CD14-positive monocyte (primary cell): Measurements from ENCODE around the gene SLC23A1. TPM values are rescaled to one million over a fixed set of nuclear protein-coding genes. Genes with fewer than 3 reads are reported as not detected.

Source experiments
- DNase-seq, 3 donors: peaks; one replicate each; pipeline ENCODE4 v3.0.0-alpha.2; 2011 to 2022
- H2AFZ ChIP-seq: 2 replicates; pipeline ENCODE4 v1.6.0; 2012; ENCODE audit warnings: mild to moderate bottlenecking, low read depth, low read length, inconsistent platforms; ENCODE audit not compliant: insufficient read depth, poor library complexity, severe bottlenecking
- H3K27ac ChIP-seq, 2 donors: 1 replicate in 1 of 2; 2 replicates in 1 of 2; pipeline ENCODE4 v1.5.1; 2012 to 2013; ENCODE audit warnings: low read length in 2 of 2, control low read depth in 1 of 2, inconsistent platforms in 1 of 2, low read depth in 1 of 2, mild to moderate bottlenecking in 1 of 2
- H3K27me3 ChIP-seq, 2 donors: one replicate each; pipeline versions ENCODE4 v1.6.0 to v1.6.1; 2011 to 2013; ENCODE audit warnings: low read length in 2 of 2; ENCODE audit not compliant: control insufficient read depth in 2 of 2, insufficient read depth in 2 of 2
- H3K36me3 ChIP-seq, 2 donors: replicated peaks in 1 of 2; 1 replicate in 1 of 2; 2 replicates in 1 of 2; pipeline versions ENCODE4 v1.5.1 to v1.6.1; 2012 to 2013; ENCODE audit warnings: low read length in 2 of 2, control low read depth in 1 of 2, inconsistent platforms in 1 of 2, mild to moderate bottlenecking in 1 of 2; ENCODE audit not compliant: insufficient read depth in 2 of 2, control insufficient read depth in 1 of 2
- H3K4me1 ChIP-seq, 2 donors: 1 replicate in 1 of 2; 2 replicates in 1 of 2; pipeline versions ENCODE4 v1.5.1 to v1.6.1; 2012 to 2013; ENCODE audit warnings: low read length in 2 of 2, control low read depth in 1 of 2, inconsistent platforms in 1 of 2, mild to moderate bottlenecking in 1 of 2, moderate library complexity in 1 of 2; ENCODE audit not compliant: insufficient read depth in 2 of 2, control insufficient read depth in 1 of 2
- H3K4me2 ChIP-seq: replicated peaks from 2 replicates; pipeline ENCODE3; 2012; ENCODE audit warnings: low read length, moderate library complexity, mild to moderate bottlenecking; ENCODE audit not compliant: poor library complexity, severe bottlenecking; ENCODE audit errors: extremely low read depth
- H3K4me3 ChIP-seq, 3 experiments: fragments of 200-600 bp in 1 of 3; sonication (generic) in 1 of 3; replicated peaks in 1 of 3; 1 replicate in 2 of 3; 2 replicates in 1 of 3; pipeline ENCODE4 v1.5.1; 2011 to 2013; ENCODE audit warnings: low read length in 3 of 3, mild to moderate bottlenecking in 3 of 3, control low read depth in 2 of 3, low read depth in 2 of 3, inconsistent platforms in 1 of 3, moderate library complexity in 1 of 3
- H3K79me2 ChIP-seq: 2 replicates; pipeline ENCODE4 v1.6.0; 2012; ENCODE audit warnings: mild to moderate bottlenecking, control low read depth, inconsistent platforms, low read length, moderate library complexity; ENCODE audit not compliant: insufficient read depth
- H3K9ac ChIP-seq: 2 replicates; pipeline ENCODE4 v1.6.0; 2017; ENCODE audit warnings: low read length, mild to moderate bottlenecking; ENCODE audit not compliant: insufficient read depth, poor library complexity, severe bottlenecking
- H3K9me3 ChIP-seq, 2 donors: replicated peaks in 1 of 2; 1 replicate in 1 of 2; 2 replicates in 1 of 2; pipeline versions ENCODE4 v1.5.1 to v1.6.1; 2012 to 2013; ENCODE audit warnings: low read length in 2 of 2, control low read depth in 1 of 2; ENCODE audit not compliant: control insufficient read depth in 1 of 2, insufficient read depth in 1 of 2
- H4K20me1 ChIP-seq: 2 replicates; pipeline ENCODE4 v1.6.0; 2012; ENCODE audit warnings: mild to moderate bottlenecking, low read length, control low read depth, moderate library complexity; ENCODE audit not compliant: insufficient read depth
- H3K27ac Mint-ChIP-seq, 7 donors: one replicate each; pipeline ENCODE4 v1.8.0; 2020; ENCODE audit warnings: mild to moderate bottlenecking in 7 of 7, mixed read lengths in 7 of 7, moderate library complexity in 6 of 7, inconsistent platforms in 2 of 7
- H3K27me3 Mint-ChIP-seq, 3 donors: one replicate each; pipeline ENCODE4 v1.8.0; 2021 to 2022; ENCODE audit warnings: low read depth in 3 of 3, mild to moderate bottlenecking in 3 of 3, mixed read lengths in 3 of 3, moderate library complexity in 3 of 3, inconsistent platforms in 1 of 3
- H3K36me3 Mint-ChIP-seq, 2 donors: one replicate each; pipeline ENCODE4 v1.8.0; 2020; ENCODE audit warnings: mixed read lengths in 2 of 2, inconsistent platforms in 1 of 2, mild to moderate bottlenecking in 1 of 2
- H3K4me1 Mint-ChIP-seq: one replicate; pipeline ENCODE4 v1.8.0; 2020; ENCODE audit warnings: mild to moderate bottlenecking, mixed read lengths
- H3K4me3 Mint-ChIP-seq, 2 donors: one replicate each; pipeline ENCODE4 v1.8.0; 2020; ENCODE audit warnings: mild to moderate bottlenecking in 2 of 2, mixed read lengths in 2 of 2, moderate library complexity in 1 of 2
- H3K9me3 Mint-ChIP-seq, 7 donors: one replicate each; pipeline ENCODE4 v1.8.0; 2020 to 2022; ENCODE audit warnings: mixed read lengths in 7 of 7, mild to moderate bottlenecking in 6 of 7, moderate library complexity in 6 of 7, inconsistent platforms in 2 of 7
- WGBS: methylation state at CpG from one replicate; pipeline ENCODE4 v1.1.5; 2013; ENCODE audit warnings: missing lambda C conversion rate; ENCODE audit not compliant: insufficient coverage; 5-methylcytosine and 5-hydroxymethylcytosine counted together
- intact Hi-C, 2 donors: fragments of 100-400 bp; cut with micrococcal nuclease; formaldehyde crosslinking; loops; one replicate each; pipeline versions ENCODE4 v1.15.0 to v1.15.1; 2023
- polyA plus RNA-seq, 3 donors: library from polyadenylated mRNA; depleted of rRNA in 1 of 3; unstranded in 2 of 3; stranded (reverse) in 1 of 3; fragments of 300-500 nt in 2 of 3; fragments of >200 nt in 1 of 3; fragmentation: Illumina TruSeq in 2 of 3; gene quantifications; 1 replicate in 2 of 3; 2 replicates in 1 of 3; pipeline ENCODE4 v1.2.3, GENCODE V29; 2012 to 2021
- TF ChIP-seq, protein P1 (sequence below): fragments of 200-600 bp; IDR thresholded peaks from one replicate; pipeline ENCODE4 v1.8.0; 2022; ENCODE audit warnings: antibody characterized with exemption, mild to moderate bottlenecking

Gene SLC23A1
- polyA plus RNA-seq, 3 donors, result not detected

DNA sequence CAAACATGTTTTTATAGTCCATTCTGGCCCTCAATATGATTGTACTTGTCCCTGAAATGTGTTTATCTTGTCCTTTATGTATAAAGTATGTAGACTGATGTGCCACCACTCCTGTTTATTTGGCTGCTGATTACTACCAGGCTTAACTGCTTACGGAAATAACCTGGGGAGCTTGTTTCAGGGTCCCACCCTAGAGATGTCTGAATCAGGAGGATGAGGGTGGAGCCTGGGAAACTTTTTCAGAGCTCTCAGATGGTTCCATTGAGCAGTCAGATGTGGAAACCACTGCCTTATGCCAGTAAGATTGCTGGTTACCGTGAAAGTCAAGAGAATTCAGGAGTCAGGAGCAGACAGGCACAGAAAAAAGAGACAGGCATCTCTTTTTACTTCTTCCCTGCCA is 19.2 kb downstream of the SLC23A1 start:
- Mint-ChIP-seq H3K4me3 (no peak overlapping the region), H3K4me1 (no peaks in the 10 kb centered on the region), H3K27ac (peak overlapping the region in 2 of 7 donors; percentile 38 to 72), H3K9me3 (no peaks in the 10 kb centered on the region), H3K36me3 (peaks cover 47 to 70% of the 10 kb centered on the region in 2 donors), H3K27me3 (no peaks in the 10 kb centered on the region)
- intact Hi-C loops, result no loop called here
- Histone ChIP-seq H2AFZ (no peak overlapping the region), H3K9me3 (no peaks in the 10 kb centered on the region), H3K79me2 (peaks cover 38% of the 10 kb centered on the region), H3K36me3 (peaks cover 50 to 58% of the 10 kb centered on the region in 2 donors), H3K27ac (no peak overlapping the region), H3K4me3 (no peak overlapping the region), H4K20me1 (peaks cover 56% of the 10 kb centered on the region), H3K4me1 (no peaks in the 10 kb centered on the region), H3K9ac (no peak overlapping the region), H3K27me3 (no peaks in the 10 kb centered on the region), H3K4me2 (no peak overlapping the region)
- TF ChIP-seq, protein P1, sequence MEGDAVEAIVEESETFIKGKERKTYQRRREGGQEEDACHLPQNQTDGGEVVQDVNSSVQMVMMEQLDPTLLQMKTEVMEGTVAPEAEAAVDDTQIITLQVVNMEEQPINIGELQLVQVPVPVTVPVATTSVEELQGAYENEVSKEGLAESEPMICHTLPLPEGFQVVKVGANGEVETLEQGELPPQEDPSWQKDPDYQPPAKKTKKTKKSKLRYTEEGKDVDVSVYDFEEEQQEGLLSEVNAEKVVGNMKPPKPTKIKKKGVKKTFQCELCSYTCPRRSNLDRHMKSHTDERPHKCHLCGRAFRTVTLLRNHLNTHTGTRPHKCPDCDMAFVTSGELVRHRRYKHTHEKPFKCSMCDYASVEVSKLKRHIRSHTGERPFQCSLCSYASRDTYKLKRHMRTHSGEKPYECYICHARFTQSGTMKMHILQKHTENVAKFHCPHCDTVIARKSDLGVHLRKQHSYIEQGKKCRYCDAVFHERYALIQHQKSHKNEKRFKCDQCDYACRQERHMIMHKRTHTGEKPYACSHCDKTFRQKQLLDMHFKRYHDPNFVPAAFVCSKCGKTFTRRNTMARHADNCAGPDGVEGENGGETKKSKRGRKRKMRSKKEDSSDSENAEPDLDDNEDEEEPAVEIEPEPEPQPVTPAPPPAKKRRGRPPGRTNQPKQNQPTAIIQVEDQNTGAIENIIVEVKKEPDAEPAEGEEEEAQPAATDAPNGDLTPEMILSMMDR, result no peak
- DNase-seq, result no peak
- 100% methylated on average over 1 of the region's 2 CpGs for WGBS

DNA sequence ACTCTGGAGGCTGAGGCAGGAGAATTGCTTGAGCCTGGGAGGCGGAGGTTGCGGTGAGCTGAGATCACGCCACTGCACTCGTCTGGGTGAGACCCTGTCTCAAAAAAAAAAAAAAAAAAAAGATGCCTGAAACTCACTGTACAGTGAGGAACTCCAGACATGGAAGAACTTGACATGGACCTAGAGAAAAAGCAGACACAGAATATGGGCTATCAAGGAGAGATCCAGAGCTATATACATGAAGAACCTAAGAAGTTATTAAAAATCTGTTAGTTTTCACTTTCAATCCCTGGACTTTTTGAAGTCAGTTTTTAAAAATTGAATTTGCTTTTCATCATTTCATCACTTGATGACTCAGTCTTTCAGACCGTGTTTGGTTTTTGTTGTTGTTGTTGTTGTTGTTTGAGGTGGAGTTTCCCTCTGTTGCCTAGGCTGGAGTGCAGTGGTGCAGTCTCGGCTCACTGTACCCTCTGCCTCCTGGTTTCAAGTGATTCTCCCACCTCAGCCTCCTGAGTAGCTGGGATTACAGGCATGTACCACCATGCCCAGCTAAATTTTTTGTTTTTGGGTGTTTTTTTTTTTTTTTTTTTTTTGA is 21.2 kb downstream of the SLC23A1 start:
- Mint-ChIP-seq H3K9me3 (no peaks in the 10 kb centered on the region), H3K4me1 (no peaks in the 10 kb centered on the region), H3K4me3 (no peak overlapping the region), H3K36me3 (peaks cover 41 to 64% of the 10 kb centered on the region in 2 donors), H3K27ac (peak overlapping the region in 5 of 7 donors; percentile 10 to 80 (median 72)), H3K27me3 (no peaks in the 10 kb centered on the region)
- Histone ChIP-seq H3K27ac (no peak overlapping the region), H3K79me2 (peaks cover 58% of the 10 kb centered on the region), H3K4me1 (no peaks in the 10 kb centered on the region), H3K9ac (no peak overlapping the region), H2AFZ (no peak overlapping the region), H4K20me1 (peaks cover 76% of the 10 kb centered on the region), H3K36me3 (peaks cover 39 to 59% of the 10 kb centered on the region in 2 donors), H3K9me3 (no peaks in the 10 kb centered on the region), H3K4me3 (no peak overlapping the region), H3K4me2 (no peak overlapping the region), H3K27me3 (no peaks in the 10 kb centered on the region)
- WGBS, result 80% methylated on average over 1 of the region's 6 CpGs
- TF ChIP-seq, protein P1, result no peak
- DNase-seq, result no peak
- intact Hi-C loops, result no loop called here
